ENCODE results near the gene UMAD1.

DNA sequence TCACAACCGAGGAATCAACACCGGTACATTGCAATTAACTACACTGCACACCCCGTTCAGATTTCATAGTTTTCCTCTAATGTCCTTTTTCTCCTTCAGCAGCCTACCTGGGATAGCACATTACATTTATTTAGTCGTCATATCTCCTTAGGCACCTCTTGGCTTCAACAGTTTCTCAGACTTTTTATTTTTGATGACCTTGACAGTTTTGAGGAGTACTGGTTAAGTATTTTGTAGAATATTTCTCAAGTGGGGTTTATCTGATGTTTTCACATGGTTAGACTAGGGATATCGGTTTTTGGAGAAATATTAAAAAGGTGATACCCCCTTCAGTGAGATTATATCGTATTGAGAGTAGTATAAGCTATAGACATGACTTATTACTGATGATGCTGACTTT lies 241.0 kb downstream of the UMAD1 start:
- TF ChIP-seq, protein P1, sequence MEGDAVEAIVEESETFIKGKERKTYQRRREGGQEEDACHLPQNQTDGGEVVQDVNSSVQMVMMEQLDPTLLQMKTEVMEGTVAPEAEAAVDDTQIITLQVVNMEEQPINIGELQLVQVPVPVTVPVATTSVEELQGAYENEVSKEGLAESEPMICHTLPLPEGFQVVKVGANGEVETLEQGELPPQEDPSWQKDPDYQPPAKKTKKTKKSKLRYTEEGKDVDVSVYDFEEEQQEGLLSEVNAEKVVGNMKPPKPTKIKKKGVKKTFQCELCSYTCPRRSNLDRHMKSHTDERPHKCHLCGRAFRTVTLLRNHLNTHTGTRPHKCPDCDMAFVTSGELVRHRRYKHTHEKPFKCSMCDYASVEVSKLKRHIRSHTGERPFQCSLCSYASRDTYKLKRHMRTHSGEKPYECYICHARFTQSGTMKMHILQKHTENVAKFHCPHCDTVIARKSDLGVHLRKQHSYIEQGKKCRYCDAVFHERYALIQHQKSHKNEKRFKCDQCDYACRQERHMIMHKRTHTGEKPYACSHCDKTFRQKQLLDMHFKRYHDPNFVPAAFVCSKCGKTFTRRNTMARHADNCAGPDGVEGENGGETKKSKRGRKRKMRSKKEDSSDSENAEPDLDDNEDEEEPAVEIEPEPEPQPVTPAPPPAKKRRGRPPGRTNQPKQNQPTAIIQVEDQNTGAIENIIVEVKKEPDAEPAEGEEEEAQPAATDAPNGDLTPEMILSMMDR (IDR thresholded peaks at IDR 0.05), result no peak
- no peak for TF ChIP-seq POLR2A (IDR thresholded peaks at IDR 0.05)

Data from thyroid gland (tissue), 4 donors.